Activated T-cell treated with anti-CD3 and anti-CD28 coated beads for 24 hours (primary cell): Measurements from ENCODE around the gene OR7A5.
"Not testable (repeated sequence)": the region's sequence is repeated elsewhere in the genome, so short reads cannot be mapped to it uniquely, and the experiment has no call there.

Source experiments
- DNase-seq: peaks from one replicate; pipeline ENCODE4 v3.0.0-alpha.2; 2020; ENCODE audit warnings: low read depth

The OR7A5 gene

DNA sequence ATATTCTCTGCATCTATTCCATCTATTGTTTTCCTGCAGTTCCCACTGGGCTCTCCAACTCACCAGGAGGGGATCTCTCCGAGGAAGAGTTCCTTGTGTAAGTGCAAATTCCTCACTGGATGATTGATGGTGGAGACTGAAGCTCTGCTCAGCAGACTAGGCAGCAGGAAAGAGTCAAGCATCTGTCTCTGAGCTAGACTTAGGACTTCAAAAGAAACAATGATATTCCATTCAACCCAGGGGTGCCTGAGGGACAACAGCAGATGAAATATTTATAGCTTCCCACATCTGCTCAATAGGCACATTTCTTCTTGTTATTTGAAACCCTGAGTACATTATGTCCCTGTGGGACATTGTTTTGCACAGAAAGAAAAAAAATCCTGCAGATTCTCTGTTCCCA lies at the start of gene OR7A5, which contains the start of gene OR7C1:
Gene OR7A5, minus strand, starts transcription at position 175 of the 400 bp plus-strand sequence. CDS start 6,944 bp downstream, outside the sequence.
Gene OR7C1, minus strand, starts transcription at position 175 of the 400 bp plus-strand sequence. CDS start 35,049 bp downstream, outside the sequence.
- DNase-seq, result no peak

DNA sequence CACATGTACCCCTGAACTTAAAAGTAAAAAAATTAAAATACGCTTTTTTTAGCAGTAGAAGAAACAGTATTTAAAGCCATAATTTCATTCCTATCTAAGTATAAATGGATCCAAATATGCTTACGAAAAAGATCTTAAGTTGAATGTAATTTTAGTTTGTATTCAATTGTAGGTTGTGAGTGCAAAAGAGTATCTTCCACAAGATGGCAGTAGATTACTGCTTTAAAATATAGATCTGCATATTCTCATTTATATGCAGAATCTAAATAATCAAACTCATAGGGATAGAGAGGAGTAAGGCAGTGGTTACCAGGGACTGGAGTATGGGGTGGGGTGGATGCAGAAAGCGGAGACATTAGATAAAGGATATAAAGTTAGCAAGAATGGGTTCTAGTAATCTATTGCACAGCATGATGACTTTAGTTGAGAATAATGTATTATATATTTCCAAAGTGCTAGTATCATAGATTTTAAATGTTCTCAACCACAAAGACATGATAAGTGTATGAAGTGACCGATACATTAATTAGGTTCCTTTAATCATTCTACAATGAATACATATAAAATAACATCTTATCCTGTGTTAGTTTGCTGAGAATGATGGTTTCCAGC lies 36.7 kb upstream of the OR7A5 start:
- no peak for DNase-seq

DNA sequence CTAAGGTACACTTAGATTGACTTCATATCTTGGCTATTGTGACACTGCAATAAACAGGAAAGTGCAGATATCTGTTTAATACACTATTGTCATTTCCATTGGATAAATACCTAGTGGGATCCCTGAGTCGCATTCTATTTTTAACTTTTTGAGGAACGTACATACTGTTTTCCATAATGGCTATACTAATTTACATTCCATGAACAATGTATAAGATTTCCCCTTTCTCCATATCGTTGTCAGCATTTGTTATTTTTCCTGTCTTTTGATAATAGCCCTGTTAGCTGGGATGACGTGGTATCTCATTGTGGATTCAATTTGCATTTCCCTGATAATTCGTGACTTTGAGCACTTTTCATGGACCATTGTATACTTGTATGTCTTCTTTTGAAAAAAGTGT lies 33.5 kb upstream of the OR7A5 start:
- no peak for DNase-seq

DNA sequence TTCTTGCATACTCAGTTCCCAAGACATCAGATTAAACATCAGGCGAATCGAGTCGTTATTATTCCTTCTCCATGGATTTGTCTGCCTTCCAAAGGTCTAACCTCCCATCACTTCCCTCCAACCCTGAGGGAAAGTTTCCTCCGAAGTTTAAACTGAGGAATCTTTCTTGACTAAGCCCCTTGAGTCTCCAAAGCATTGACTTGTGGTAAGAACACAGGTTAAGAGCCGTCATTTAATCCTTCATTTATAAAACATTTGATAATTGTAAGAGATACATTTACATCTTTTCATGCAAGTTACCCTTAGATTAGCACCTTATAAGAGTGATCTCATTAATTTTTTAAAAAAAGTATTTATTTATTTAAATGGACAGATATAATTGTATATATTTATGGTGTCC lies 13.8 kb upstream of the OR7A5 start, which contains the start of gene OR7A10:
Gene OR7A10, minus strand, starts transcription at position 101 of the 400 bp plus-strand sequence. CDS start 7,045 bp downstream, outside the sequence.
- no peak for DNase-seq

DNA sequence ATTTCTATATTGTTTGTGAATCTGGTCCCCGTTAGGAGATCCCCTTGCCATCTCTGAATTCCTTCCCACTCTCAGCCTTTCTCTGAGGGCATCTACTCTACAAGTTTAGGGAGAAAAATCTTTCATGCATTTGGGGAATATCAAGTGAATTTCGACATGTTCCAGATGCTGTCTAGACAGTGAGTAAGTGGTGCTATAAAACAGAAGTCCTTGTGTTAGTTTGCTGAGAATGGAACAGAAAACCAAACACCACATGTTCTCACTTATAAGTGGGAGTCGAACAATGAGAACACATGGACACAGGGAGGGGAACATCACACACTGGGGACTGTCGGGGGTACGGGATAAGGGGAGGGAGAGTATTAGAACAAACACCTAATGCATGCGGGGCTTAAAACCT lies 8.6 kb upstream of the OR7A5 start:
- no peak for DNase-seq

DNA sequence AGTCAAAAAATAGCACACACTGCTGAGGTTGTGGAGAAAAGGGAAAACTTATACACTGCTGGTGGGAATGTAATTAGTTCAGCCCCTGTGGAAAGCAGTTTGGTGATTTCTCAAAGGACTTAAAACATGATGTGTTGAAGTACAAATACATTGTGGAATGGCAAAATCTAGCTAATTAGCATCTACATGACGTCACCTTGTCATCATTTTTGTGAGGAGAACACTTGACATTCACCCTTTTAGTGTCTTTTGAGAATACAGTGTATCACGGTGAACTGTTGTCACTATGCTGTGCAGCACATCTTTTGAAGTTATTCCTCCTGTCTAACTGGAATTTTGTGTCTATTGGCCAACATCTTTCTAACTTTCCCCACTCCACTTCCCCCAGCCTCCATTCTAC lies 8.2 kb upstream of the OR7A5 start:
- DNase-seq, result no peak

DNA sequence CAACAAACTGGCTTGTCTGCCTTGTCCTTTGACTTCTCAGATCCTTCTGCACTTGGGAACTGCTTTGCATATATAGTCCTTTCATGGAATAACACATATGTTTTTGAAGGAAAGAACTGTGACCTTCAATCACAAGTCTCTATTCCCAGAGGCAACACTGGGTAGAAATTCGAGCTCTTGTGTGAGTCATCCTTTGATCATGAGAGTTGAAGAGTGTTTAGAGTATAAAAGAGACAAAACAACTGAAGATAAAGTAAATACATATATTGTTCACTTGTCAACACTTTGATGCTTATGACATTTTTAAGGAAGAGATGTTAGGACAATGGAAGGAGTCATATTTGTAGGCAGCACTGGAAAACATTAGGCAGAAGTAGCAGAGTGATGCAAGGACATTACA lies 5.2 kb upstream of the OR7A5 start:
- no peak for DNase-seq

DNA sequence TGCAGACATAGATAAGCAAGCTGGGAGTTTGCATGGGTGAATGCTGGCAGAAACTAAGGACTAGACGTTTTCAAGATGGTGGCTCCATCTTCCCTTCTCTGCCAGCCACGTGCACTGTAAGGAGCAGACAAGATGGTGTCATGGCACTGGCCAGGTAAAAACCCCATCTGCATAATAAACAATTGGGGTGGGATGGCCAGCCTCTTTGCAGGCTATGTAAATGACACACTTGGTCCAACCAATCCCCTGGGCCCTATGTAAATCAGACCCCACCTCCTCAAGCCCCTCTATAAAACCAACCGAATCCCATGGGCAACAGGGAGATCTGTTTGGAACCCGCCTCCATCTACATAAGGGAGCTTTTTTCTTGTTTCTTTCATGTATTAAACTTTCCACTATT lies 2.4 kb upstream of the OR7A5 start:
- no peak for DNase-seq

DNA sequence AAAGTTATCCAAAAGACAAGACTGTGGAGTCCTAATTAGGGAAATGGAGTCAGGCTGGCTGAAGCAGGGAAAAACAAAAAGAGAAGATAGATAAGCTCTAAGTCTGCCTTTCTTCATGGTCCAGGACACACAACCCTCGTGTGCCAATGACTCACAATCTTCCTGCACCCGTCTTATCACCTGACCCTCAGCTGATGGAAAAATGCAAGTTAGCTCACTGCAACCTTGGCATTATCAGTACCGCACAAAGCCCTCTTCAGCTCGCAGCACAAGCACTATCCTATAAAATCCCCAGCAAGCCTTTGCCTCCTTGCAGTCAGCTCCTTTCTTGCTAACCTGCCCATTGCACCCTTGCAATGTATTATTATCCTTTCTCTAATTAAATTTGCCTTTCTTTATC lies 4.3 kb downstream of the OR7A5 start:
- no peak for DNase-seq

DNA sequence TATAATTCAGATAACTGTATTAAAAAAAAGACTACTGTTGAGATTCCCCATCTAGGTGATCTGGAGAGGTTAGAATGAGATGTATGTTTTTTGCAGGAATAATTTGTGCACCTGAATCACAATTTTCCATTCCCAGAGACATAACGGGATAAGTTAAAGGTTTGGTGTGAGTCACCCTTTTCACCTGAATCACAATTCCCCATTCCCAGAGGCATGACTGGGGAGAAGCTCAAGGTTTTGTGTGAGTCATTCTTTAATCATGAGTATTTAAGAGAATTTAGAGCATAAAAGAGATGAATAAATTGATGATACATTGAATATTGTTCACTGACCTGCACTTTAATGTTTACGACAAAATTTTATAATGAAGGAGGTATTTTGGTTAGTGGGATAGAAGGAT lies 9.0 kb downstream of the OR7A5 start:
- DNase-seq, result no peak

DNA sequence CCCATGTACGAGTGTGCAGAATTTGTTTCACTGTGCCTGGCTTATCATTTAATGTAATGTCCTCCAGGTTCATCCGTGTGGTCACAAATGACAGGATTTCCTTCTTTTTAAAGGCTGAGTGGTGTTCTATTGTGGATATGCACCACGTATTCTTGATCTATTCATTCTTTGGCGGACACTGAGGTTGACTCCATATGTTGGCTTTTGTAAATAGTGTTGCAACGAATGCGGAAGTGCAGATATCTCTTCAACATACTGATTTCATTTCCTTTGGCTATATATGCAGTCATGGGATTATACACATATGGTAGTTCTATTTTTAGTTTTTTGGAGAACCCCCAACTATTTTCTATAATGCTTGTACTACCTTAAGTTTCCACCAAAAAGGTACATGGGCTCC lies 13.0 kb downstream of the OR7A5 start:
- DNase-seq, result no peak

DNA sequence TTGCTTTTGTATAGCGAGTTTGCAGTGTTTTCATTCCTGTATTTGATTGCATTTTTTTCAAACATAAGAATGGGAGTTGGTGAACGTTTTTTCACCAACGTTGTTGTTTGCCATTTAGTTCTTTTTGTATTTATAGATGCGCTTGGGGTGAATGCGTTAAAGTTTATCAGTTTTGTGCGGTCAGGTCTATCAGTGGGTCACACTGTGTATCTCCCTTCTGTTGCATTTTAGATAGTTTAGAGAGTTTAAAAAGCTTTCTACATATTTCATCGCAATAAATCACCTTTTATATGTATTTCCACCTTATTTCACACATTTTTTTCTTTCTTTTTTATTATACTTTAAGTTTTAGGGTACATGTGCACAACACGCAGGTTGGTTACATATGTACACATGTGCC lies 16.4 kb downstream of the OR7A5 start:
- DNase-seq, result no peak

DNA sequence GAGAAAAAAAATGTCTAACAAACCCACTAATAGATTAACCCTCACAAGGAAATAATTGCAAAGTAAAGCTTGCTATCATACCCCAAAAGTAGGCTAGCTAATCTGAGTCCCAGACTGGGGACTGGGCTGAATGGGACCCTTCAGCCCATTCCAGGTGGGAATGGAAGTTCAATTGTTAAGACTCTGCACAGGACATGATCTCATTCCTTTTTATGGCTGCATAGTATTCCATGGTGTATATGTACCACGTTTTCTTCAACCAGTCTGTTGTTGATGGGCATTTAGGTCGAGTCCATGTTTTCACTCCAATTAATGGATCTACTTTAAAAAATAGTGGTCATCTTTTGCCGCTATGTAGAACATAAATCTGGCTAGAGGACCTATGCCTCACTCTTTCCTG lies 17.9 kb downstream of the OR7A5 start:
- DNase-seq, result no peak

DNA sequence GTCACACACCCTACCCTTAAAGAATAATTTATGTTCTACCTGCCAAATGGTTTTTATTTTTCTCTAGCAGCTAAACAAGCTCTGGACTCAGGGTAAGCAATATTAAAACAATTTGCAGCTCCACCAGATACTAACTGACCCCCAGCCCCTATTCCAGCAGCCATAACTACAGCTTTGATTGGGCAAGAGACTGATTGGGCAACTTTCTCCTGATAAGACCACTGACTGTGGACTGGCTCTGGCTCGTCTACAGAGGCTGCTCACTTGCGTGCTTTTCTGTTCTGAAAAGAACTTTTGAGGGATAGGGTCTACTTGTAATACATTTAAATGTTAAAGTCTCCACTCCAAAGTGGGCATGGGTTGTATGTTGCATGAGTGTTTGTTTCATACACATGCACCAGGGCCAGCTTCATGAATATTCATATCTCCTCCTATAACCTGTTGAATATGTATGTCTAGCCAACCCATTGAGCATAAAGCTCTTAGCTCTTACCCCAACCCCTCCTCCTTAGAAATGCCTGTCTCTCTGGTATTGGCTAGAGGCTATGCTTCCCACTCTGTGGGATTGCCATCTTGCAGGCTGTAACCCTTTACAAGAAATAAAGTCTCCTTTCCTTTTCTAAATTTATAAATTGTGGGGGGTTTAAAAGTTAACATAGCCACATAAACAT lies 19.9 kb downstream of the OR7A5 start:
- no peak for DNase-seq

DNA sequence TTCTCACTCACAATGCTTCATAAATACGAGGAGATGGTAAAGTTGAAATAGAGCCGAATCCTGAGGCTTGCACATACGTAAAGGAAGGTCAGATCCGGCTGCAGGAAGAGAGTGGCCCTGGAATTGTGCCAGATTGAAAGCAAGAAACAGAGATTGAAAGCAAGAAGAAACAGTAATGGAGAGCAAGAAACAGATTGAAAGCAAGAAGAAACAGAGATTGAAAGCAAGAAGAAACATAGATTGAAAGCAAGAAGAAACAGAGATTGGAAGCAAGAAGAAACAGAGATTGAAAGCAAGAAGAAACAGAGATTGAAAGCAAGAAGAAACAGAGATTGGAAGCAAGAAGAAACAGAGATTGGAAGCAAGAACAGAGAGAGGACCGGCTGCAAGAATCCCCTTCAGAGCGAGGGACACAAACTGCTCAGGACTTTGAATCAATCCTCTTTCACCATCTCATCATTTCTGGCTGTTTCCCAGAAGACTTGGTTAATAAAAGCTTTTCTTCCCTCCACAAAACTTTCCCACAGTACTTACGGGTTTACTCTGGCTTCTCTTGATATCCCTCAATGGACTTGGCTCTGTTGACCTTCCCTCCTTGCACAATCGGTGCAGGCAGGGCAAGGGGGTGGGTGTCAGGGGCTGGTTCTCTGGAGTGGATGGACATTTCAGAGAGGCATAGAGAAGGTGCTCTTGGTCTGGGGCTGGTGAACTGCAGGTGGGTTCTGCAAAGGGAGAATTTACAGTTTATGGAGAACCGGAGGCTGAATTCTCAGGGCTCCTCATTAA lies 25.5 kb downstream of the OR7A5 start:
- no peak for DNase-seq

DNA sequence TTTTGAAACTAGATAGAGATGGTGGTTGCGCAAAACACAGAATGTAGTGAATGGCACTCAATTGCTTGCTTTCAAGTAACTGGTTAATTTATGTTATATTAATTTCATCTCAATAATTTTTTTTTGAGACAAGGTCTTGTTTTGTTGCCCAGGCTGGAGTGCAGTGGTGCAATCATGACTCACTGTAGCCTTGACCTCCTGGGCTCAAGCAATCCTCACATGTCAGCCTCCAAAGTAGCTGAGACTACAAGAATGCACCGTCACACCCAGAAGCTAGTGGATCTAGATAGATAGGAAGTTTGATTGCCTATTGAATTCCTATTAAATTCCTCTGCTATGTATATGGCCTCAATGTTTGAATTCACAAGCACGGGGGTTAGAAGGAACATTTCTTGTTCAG lies 30.2 kb downstream of the OR7A5 start:
- no peak for DNase-seq

DNA sequence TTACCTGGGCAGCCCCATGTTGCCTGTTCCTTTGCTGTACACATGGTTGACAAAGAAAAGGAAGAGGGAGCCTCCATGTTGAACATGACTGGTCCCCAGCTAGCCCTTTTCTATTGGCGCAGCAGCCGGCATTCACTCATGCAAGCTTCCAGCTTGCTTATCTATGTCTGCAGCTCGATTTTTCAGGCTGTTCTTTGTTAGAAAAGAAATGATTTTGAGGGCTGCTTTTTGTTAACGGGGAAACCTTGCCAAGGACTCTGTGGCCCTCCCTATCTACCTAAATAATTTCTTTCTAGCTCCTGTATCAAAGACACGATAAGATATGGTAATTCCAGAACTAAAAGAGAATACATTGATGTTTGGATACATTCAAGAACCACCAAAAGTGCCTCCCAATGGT lies 36.2 kb downstream of the OR7A5 start:
- DNase-seq, result no peak

DNA sequence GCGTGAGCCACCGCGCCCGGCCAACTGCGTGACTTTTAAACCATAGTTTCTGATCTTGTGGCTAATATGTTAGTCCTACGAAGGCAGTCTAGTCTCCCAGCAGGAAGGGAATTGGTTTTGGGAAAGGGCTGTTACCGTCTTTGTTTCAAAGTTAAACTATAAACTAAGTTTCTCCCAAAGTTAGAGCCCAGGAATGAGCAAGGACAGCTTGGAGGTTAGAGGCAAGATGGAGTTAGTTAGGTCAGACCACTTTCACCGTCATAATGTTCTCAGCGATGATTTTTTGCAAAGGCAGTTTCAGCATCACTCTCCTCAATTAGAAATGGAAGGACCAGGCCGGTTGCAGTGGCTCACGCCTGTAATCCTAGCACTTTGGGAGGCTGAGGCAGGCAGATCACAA lies 39.0 kb downstream of the OR7A5 start:
- no peak for DNase-seq

DNA sequence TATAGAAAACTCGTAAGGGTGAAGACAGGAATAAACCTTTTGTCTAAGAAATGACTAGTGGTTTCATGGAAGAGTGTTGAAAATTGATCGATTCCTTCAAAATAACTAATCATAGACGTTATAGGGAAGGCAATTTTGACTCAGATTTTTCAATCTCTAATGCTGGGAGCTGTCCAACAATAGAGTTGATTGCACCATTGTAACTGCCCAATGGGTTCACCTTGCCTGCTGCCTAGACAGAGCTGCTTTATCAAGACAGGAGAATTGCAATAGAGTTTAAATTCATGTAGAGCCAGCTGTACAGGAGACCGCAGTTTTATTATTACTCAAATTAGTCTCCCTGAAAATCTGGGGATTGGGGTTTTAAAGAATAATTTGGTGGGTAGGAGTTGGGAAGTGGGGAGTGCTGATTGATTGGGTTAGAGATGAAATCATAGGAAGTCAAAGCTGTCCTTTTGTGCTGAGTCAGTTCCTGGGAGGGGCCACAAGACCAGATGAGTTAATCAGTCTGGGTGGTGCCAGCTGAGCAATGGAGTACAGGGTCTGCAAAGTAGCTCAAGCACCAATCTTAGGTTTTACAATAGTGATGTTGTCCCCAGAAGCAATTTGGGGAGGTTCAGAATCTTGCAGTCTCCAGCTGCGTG lies 39.8 kb downstream of the OR7A5 start:
- DNase-seq, result no peak

DNA sequence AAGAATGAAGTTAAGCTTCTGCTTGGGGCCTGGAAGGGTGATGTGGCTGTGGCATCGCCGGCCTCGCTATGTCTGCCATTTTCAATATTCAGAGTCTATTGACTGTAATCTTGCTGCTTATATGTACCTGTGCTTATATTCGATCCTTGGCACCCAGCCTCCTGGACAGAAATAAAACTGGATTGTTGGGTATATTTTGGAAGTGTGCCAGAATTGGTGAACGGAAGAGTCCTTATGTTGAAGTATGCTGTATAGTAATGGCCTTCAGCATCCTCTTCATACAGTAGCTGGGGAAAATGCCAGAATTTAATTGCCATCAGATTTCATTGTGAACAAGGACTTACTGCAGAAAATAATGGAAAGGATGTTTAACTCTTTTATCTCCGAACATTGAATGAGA lies 42.7 kb downstream of the OR7A5 start:
- DNase-seq, result not testable (repeated sequence)

DNA sequence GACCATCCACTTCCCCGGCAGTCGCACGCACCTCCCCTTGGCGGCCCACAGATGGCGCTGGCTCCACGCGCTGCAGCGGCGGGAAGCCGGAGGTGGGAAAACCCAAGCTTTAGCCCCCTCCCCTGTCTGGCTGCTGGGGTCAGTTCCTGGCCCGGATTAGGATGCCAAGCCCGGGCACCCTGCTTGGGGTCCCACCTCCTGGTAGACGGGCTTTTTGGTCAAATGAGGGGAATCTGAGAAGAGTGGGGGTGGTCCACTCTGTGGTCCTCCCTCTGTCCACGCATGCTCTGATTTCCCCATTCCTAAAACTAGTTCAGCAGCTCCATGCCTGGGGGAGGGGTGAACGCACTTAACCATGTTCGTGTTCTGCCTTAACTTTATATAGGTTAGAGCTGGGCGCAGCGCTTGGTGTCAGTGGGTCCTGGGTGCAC lies 48.5 kb downstream of the OR7A5 start:
- no peak for DNase-seq

DNA sequence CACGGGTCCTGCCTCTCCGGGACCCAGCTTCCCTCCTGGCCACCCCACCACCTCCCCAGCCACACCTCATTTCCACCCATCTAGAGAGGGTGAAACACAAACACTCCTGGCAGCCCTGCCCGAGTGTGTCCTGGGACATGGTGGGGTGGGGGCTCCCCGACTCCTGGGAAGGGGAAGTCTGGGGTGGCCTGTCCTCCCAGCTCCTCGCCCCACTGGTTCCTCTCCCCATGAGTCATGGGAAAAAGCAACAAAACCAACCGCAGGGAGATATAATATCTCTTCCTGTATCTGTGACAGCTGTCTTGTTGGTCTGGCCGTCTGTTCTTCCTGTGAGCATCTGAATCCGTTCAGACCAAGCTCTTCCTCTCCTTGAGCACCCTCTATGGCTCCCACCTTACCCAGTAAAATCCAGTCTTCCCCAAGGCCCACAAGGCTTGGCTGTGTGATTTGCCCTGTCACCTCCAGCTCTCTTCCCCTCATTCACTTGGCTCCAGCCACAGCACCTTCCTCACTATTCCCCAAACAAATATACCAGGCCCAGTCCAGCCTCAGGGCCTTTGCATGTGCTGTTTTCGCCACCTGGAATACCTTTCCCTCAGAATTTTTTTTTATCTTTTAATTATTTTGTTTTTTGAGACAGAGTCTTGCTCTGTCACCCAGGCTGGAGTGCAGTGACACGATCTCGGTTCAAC lies 49.7 kb downstream of the OR7A5 start:
- DNase-seq, result not testable (repeated sequence)
